Testis (tissue), 2 donors: ENCODE data around the gene ASB7.

Source experiments
- CTCF ChIP-seq, 3 experiments: fragments of 450-650 bp in 2 of 3; fragments of 200-600 bp in 1 of 3; sonication (generic) in 1 of 3; IDR thresholded peaks; one replicate each; pipeline ENCODE4 v1.5.1; 2016 to 2019; ENCODE audit warnings: antibody characterized with exemption in 3 of 3, mild to moderate bottlenecking in 2 of 3, moderate library complexity in 1 of 3
- POLR2A ChIP-seq: fragments of 450-650 bp; IDR thresholded peaks from one replicate; pipeline ENCODE4 v1.6.1; 2017; ENCODE audit warnings: antibody characterized with exemption, mild to moderate bottlenecking, moderate library complexity

GRCh38 chr15:100658895-100659294 is 56.5 kb downstream of the ASB7 start:
- TF ChIP-seq CTCF (IDR thresholded peaks at IDR 0.05) (no peak), POLR2A (no peak)
